H9 (cell line): Measurements from ENCODE around the gene HK2. TPM values are rescaled to one million over a fixed set of nuclear protein-coding genes. Genes with fewer than 3 reads are reported as not detected.

Experiments
- DNase-seq: peaks from one replicate; pipeline ENCODE4 v3.0.0-alpha.2; 2017
- H2AFZ ChIP-seq: one replicate; pipeline ENCODE4 v1.6.1; 2013; ENCODE audit warnings: mild to moderate bottlenecking, low read length, control low read depth, moderate library complexity
- H2AK5ac ChIP-seq: 2 replicates; pipeline ENCODE4 v1.6.1; 2013; ENCODE audit warnings: low read length, control low read depth, mixed read lengths; ENCODE audit not compliant: insufficient read length
- H2BK120ac ChIP-seq: one replicate; pipeline ENCODE4 v1.6.1; 2013; ENCODE audit warnings: low read depth, mild to moderate bottlenecking, low read length, control low read depth, inconsistent platforms; ENCODE audit not compliant: poor library complexity, severe bottlenecking
- H2BK12ac ChIP-seq: 2 replicates; pipeline ENCODE4 v1.6.1; 2013; ENCODE audit warnings: low read length, control low read depth, mixed read lengths, low read depth; ENCODE audit not compliant: insufficient read length
- H2BK15ac ChIP-seq: 2 replicates; pipeline ENCODE4 v1.6.1; 2013; ENCODE audit warnings: low read depth, low read length, control low read depth
- H2BK20ac ChIP-seq: one replicate; pipeline ENCODE4 v1.6.1; 2013; ENCODE audit warnings: low read depth, mild to moderate bottlenecking, low read length, control low read depth, inconsistent platforms; ENCODE audit not compliant: poor library complexity, severe bottlenecking
- H2BK5ac ChIP-seq: 2 replicates; pipeline ENCODE4 v1.6.1; 2013; ENCODE audit warnings: low read length, control low read depth, mixed read lengths; ENCODE audit not compliant: insufficient read length
- H3K14ac ChIP-seq: 2 replicates; pipeline ENCODE4 v1.6.1; 2013; ENCODE audit warnings: low read length, control low read depth; ENCODE audit not compliant: insufficient read depth
- H3K18ac ChIP-seq: 2 replicates; pipeline ENCODE4 v1.6.1; 2013; ENCODE audit warnings: low read depth, mild to moderate bottlenecking, mixed read lengths, low read length, control low read depth; ENCODE audit not compliant: insufficient read length
- H3K23ac ChIP-seq: 2 replicates; pipeline ENCODE4 v1.6.1; 2013; ENCODE audit warnings: low read length, control low read depth, mixed read lengths, low read depth; ENCODE audit not compliant: insufficient read length
- H3K23me2 ChIP-seq: 2 replicates; pipeline ENCODE4 v1.6.1; 2013; ENCODE audit warnings: low read depth, mild to moderate bottlenecking, mixed read lengths, low read length, control low read depth; ENCODE audit not compliant: insufficient read length, poor library complexity, severe bottlenecking
- H3K27ac ChIP-seq: 2 replicates; pipeline ENCODE4 v1.5.1; 2013; ENCODE audit warnings: low read length, control low read depth, mixed read lengths, low read depth; ENCODE audit not compliant: insufficient read length
- H3K27me3 ChIP-seq: 2 replicates; pipeline ENCODE4 v1.6.1; 2013; ENCODE audit warnings: low read length, control low read depth, inconsistent platforms; ENCODE audit not compliant: insufficient read depth
- H3K4ac ChIP-seq: 2 replicates; pipeline ENCODE4 v1.6.1; 2013; ENCODE audit warnings: low read depth, mild to moderate bottlenecking, control low read depth, inconsistent platforms, low read length, moderate library complexity
- H3K4me1 ChIP-seq: 2 replicates; pipeline ENCODE4 v1.6.1; 2013; ENCODE audit warnings: low read length, control low read depth, inconsistent platforms; ENCODE audit not compliant: insufficient read depth
- H3K4me2 ChIP-seq: 2 replicates; pipeline ENCODE4 v1.6.1; 2013; ENCODE audit warnings: low read length, control low read depth, mixed read lengths; ENCODE audit not compliant: insufficient read length, insufficient read depth
- H3K56ac ChIP-seq: 2 replicates; pipeline ENCODE4 v1.6.1; 2013; ENCODE audit warnings: low read depth, mild to moderate bottlenecking, mixed read lengths, low read length, control low read depth; ENCODE audit not compliant: insufficient read length
- H3K79me1 ChIP-seq: 2 replicates; pipeline ENCODE4 v1.6.1; 2013; ENCODE audit warnings: low read depth, mild to moderate bottlenecking, moderate library complexity, low read length, control low read depth, inconsistent platforms; ENCODE audit not compliant: insufficient read depth, poor library complexity, severe bottlenecking
- H3K79me2 ChIP-seq: 2 replicates; pipeline ENCODE4 v1.6.1; 2013; ENCODE audit warnings: low read length, control low read depth, inconsistent platforms; ENCODE audit not compliant: insufficient read depth
- H3K9ac ChIP-seq: 2 replicates; pipeline ENCODE4 v1.6.1; 2013; ENCODE audit warnings: low read length, control low read depth, mixed read lengths; ENCODE audit not compliant: insufficient read length; ENCODE audit errors: extremely low read depth
- H3K9me3 ChIP-seq: one replicate; pipeline ENCODE4 v1.6.1; 2013; ENCODE audit warnings: low read depth, low read length, inconsistent platforms; ENCODE audit not compliant: control insufficient read depth
- H3T11ph ChIP-seq: one replicate; pipeline ENCODE4 v1.6.1; 2013; ENCODE audit warnings: mild to moderate bottlenecking, low read length, control low read depth, inconsistent platforms
- H4K20me1 ChIP-seq: one replicate; pipeline ENCODE4 v1.6.1; 2013; ENCODE audit not compliant: control insufficient read depth, insufficient read length, insufficient read depth
- H4K5ac ChIP-seq: 2 replicates; pipeline ENCODE4 v1.6.1; 2013; ENCODE audit warnings: low read depth, mild to moderate bottlenecking, mixed read lengths, low read length, control low read depth; ENCODE audit not compliant: insufficient read length
- H4K8ac ChIP-seq: replicated peaks from 2 replicates; pipeline ENCODE4 v1.6.1; 2013; ENCODE audit warnings: low read length, control low read depth, mixed read lengths, low read depth; ENCODE audit not compliant: insufficient read length
- H4K91ac ChIP-seq: 2 replicates; pipeline ENCODE4 v1.6.1; 2013; ENCODE audit warnings: low read depth, mild to moderate bottlenecking, moderate library complexity, mixed read lengths, low read length, control low read depth; ENCODE audit not compliant: insufficient read length
- H3K27ac Mint-ChIP-seq, 3 experiments: 2 replicates in 2 of 3; 3 replicates in 1 of 3; pipeline ENCODE4 v1.8.0; 2020 to 2021; ENCODE audit warnings: mixed read lengths in 3 of 3, mild to moderate bottlenecking in 1 of 3, moderate library complexity in 1 of 3
- H3K27me3 Mint-ChIP-seq: 2 replicates; pipeline ENCODE4 v1.8.0; 2021; ENCODE audit warnings: low read depth, mild to moderate bottlenecking, moderate library complexity, mixed read lengths
- H3K36me3 Mint-ChIP-seq, 3 experiments: 2 replicates in 2 of 3; 3 replicates in 1 of 3; pipeline ENCODE4 v1.8.0; 2020 to 2021; ENCODE audit warnings: low read depth in 3 of 3, mixed read lengths in 3 of 3; ENCODE audit not compliant: insufficient read depth in 1 of 3
- H3K4me1 Mint-ChIP-seq, 2 experiments: 2 replicates each; pipeline ENCODE4 v1.8.0; 2020; ENCODE audit warnings: mixed read lengths in 2 of 2
- H3K4me3 Mint-ChIP-seq, 2 experiments: 2 replicates in 1 of 2; 3 replicates in 1 of 2; pipeline ENCODE4 v1.8.0; 2020 to 2021; ENCODE audit warnings: mild to moderate bottlenecking in 2 of 2, mixed read lengths in 2 of 2, moderate library complexity in 1 of 2
- H3K9me3 Mint-ChIP-seq, 2 experiments: 2 replicates in 1 of 2; 3 replicates in 1 of 2; pipeline ENCODE4 v1.8.0; 2020; ENCODE audit warnings: mild to moderate bottlenecking in 2 of 2, mixed read lengths in 2 of 2, moderate library complexity in 1 of 2
- WGBS: extraction: QIAGEN DNeasy Blood & Tissue Kit; methylation state at CpG from one replicate; pipeline ENCODE4 v1.1.7; 2013; ENCODE audit warnings: missing lambda C conversion rate, low lambda C conversion rate, mixed read lengths; ENCODE audit not compliant: insufficient read length; ENCODE audit errors: extremely low coverage; 5-methylcytosine and 5-hydroxymethylcytosine counted together
- total RNA-seq: library from RNA; stranded (reverse); gene quantifications from 2 replicates; pipeline ENCODE4 v1.2.1, GENCODE V29; 2021
- TF ChIP-seq, protein P1 (sequence below): fragments of 200-600 bp; sonication (generic); conservative IDR thresholded peaks from 3 replicates; pipeline ENCODE4 v1.8.0; 2021; ENCODE audit warnings: antibody characterized with exemption, mild to moderate bottlenecking

HK2 gene
- total RNA-seq, 1 experiment from 2014 or later = 54.3 TPM

DNA sequence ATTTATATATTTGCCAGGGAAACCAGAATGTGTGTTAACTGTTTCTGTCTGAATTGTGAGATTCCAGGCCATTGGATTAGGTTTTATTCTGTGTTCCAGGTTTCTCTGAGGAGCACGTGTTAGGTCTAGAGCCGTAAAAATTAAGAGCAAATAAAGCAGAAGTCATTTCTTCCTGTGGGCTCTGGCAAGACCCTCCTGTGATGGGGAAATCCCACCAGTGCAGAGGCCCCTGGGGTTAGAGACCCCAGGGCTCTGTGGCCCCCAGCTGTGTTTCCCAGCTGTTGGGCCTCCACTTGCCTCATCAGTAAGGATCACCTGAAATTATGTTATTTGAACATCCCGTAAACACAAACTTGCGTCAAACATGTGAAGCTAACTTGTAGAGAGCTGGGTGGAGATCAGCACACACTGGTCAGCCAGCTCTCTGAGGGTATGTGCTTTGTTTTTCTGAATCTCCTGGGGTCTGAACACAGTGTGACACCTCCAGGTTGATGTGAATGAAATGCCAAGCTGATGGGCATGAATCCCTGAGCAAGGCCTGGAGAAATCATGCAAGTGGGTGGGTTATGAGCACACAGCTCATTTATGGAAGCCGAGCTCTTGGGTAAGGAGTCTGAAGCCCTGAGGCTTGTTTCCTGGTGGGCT is 50.3 kb downstream of the HK2 start:
- Histone ChIP-seq H3K9ac (no peak overlapping the region), H3K27ac (no peak overlapping the region), H3K79me1 (no peaks in the 10 kb centered on the region), H2BK120ac (no peak overlapping the region), H3K27me3 (no peaks in the 10 kb centered on the region), H3K79me2 (no peaks in the 10 kb centered on the region), H4K20me1 (no peaks in the 10 kb centered on the region), H3T11ph (no peak overlapping the region), H3K4me2 (no peak overlapping the region), H3K4ac (no peak overlapping the region), H4K91ac (no peak overlapping the region), H4K5ac (no peak overlapping the region), H3K14ac (no peak overlapping the region), H2BK15ac (no peak overlapping the region), H2BK20ac (no peak overlapping the region), H3K23ac (no peak overlapping the region), H2AFZ (no peak overlapping the region), H2BK5ac (no peak overlapping the region), H4K8ac (no peak overlapping the region), H3K9me3 (no peaks in the 10 kb centered on the region), H2BK12ac (no peak overlapping the region), H3K4me1 (no peaks in the 10 kb centered on the region), H3K23me2 (no peaks in the 10 kb centered on the region), H2AK5ac (no peak overlapping the region), H3K56ac (no peak overlapping the region), H3K18ac (no peak overlapping the region)
- H3K4me1 Mint-ChIP-seq = no peaks in the 10 kb centered on the region
- no peaks in the 10 kb centered on the region for H3K9me3 Mint-ChIP-seq
- DNase-seq = no peak
- peak overlapping the region in 1 of 3 experiments; percentile 16; a peak in 2 of 7 replicates for H3K27ac Mint-ChIP-seq
- no CpG with 5 or more reads among the region's 5 CpGs for WGBS
- peaks cover 56 to 97% (median 91%) of the 10 kb centered on the region in 3 experiments for H3K36me3 Mint-ChIP-seq
- H3K27me3 Mint-ChIP-seq = no peaks in the 10 kb centered on the region
- TF ChIP-seq, protein P1, sequence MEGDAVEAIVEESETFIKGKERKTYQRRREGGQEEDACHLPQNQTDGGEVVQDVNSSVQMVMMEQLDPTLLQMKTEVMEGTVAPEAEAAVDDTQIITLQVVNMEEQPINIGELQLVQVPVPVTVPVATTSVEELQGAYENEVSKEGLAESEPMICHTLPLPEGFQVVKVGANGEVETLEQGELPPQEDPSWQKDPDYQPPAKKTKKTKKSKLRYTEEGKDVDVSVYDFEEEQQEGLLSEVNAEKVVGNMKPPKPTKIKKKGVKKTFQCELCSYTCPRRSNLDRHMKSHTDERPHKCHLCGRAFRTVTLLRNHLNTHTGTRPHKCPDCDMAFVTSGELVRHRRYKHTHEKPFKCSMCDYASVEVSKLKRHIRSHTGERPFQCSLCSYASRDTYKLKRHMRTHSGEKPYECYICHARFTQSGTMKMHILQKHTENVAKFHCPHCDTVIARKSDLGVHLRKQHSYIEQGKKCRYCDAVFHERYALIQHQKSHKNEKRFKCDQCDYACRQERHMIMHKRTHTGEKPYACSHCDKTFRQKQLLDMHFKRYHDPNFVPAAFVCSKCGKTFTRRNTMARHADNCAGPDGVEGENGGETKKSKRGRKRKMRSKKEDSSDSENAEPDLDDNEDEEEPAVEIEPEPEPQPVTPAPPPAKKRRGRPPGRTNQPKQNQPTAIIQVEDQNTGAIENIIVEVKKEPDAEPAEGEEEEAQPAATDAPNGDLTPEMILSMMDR = no peak
- no peak overlapping the region for H3K4me3 Mint-ChIP-seq
